HCT116 (cell line): ENCODE data around the gene OR6K6. TPM values are rescaled to one million over a fixed set of nuclear protein-coding genes. Genes with fewer than 3 reads are reported as not detected.

Experiments
- ATAC-seq: fragments of 200-7000 bp; cut with Tn5 transposase; 2 replicates; pipeline ENCODE4 v1.9.1; 2020; ENCODE audit warnings: mild to moderate bottlenecking, moderate library complexity
- BruUV-seq: library from RNA; stranded (reverse); fragments of 400-500 nt; replicated peaks from 2 replicates; lab custom pipeline; 2021; lab: Mats Ljungman, UMichigan
- CTCF ChIA-PET: fragments of 300-600 bp; sonication (Branson Sonifier 250); formaldehyde crosslinking; loops from one replicate; lab custom pipeline; 2021; ENCODE audit warnings: antibody characterized with exemption; lab: Charles Lee
- POLR2A ChIA-PET: fragments of 300-600, 350-600 bp; sonication (Branson Sonifier 250); formaldehyde crosslinking; loops from one replicate; lab custom pipeline; 2021; ENCODE audit warnings: antibody characterized with exemption; lab: Charles Lee
- RAD21 ChIA-PET, 2 experiments: fragments of 300-600 bp; sonication (Branson Sonifier 250); formaldehyde crosslinking; loops; one replicate each; lab custom pipeline; 2023; ENCODE audit warnings: low total read pairs in 2 of 2; ENCODE audit not compliant: uncharacterized antibody in 2 of 2, unreplicated experiment in 2 of 2, low non-redundant PET in 1 of 2; lab: Charles Lee
- DNase-seq: peaks from one replicate; pipeline ENCODE4 v3.0.0-alpha.2; 2010; ENCODE audit warnings: low read depth, low spot score
- H2AFZ ChIP-seq: fragments of 200-600 bp; shearing (Covaris generic), sonication (generic); 2 replicates; pipeline ENCODE4 v1.6.1; 2017; ENCODE audit warnings: low read depth, mixed run types, mixed read lengths, antibody characterized with exemption, low read length; ENCODE audit not compliant: poor library complexity, severe bottlenecking
- H3K27ac ChIP-seq: 2 replicates; pipeline ENCODE4 v1.5.1; 2012; ENCODE audit warnings: low read depth, low read length
- H3K27me3 ChIP-seq: fragments of 200-600 bp; sonication (generic); 2 replicates; pipeline ENCODE4 v1.6.1; 2016; ENCODE audit warnings: mixed run types, low read length, mixed read lengths; ENCODE audit not compliant: insufficient read depth
- H3K36me3 ChIP-seq, 2 experiments: fragments of 200-500 bp in 1 of 2; fragments of 200-600 bp in 1 of 2; sonication (Bioruptor generic) in 1 of 2; sonication (generic) in 1 of 2; 2 replicates each; pipeline versions ENCODE4 v1.5.1 to v1.6.1; 2014 to 2016; ENCODE audit warnings: low read length in 2 of 2, inconsistent platforms in 1 of 2, mixed read lengths in 1 of 2, mixed run types in 1 of 2; ENCODE audit not compliant: insufficient read depth in 2 of 2, control insufficient read depth in 1 of 2
- H3K4me1 ChIP-seq, 2 experiments: fragments of 200-600 bp in 1 of 2; sonication (generic) in 1 of 2; 2 replicates each; pipeline versions ENCODE4 v1.5.1 to v1.6.1; 2012 to 2017; ENCODE audit warnings: low read length in 2 of 2, inconsistent platforms in 1 of 2, mild to moderate bottlenecking in 1 of 2, mixed read lengths in 1 of 2, mixed run types in 1 of 2, moderate library complexity in 1 of 2; ENCODE audit not compliant: insufficient read depth in 2 of 2, control insufficient read depth in 1 of 2
- H3K4me2 ChIP-seq: fragments of 200-600 bp; sonication (generic); 2 replicates; pipeline ENCODE4 v1.6.1; 2017; ENCODE audit warnings: mixed run types, low read length, mixed read lengths
- H3K4me3 ChIP-seq, 2 experiments: fragments of 200-600 bp in 1 of 2; sonication (generic) in 1 of 2; replicated peaks in 1 of 2; 2 replicates each; pipeline ENCODE4 v1.5.1; 2011 to 2016; ENCODE audit warnings: low read length in 2 of 2, control low read depth in 1 of 2, low read depth in 1 of 2, mild to moderate bottlenecking in 1 of 2, mixed read lengths in 1 of 2, mixed run types in 1 of 2
- H3K79me2 ChIP-seq: fragments of 200-600 bp; sonication (generic); 2 replicates; pipeline ENCODE4 v1.6.1; 2017; ENCODE audit warnings: mild to moderate bottlenecking, mixed run types, low read length, moderate library complexity, mixed read lengths; ENCODE audit not compliant: insufficient read depth
- H3K9ac ChIP-seq: fragments of 200-600 bp; sonication (generic); 2 replicates; pipeline ENCODE4 v1.6.1; 2016; ENCODE audit warnings: low read length, mixed read lengths
- H3K9me2 ChIP-seq: fragments of 200-600 bp; sonication (generic), shearing (Covaris generic); 2 replicates; pipeline ENCODE4 v1.6.1; 2017; ENCODE audit warnings: mixed run types, mild to moderate bottlenecking, moderate library complexity; ENCODE audit not compliant: insufficient read depth
- H3K9me3 ChIP-seq, 2 experiments: fragments of 200-500 bp in 1 of 2; fragments of 200-600 bp in 1 of 2; sonication (Bioruptor generic) in 1 of 2; sonication (generic) in 1 of 2; 2 replicates each; pipeline ENCODE4 v1.6.1; 2014 to 2017; ENCODE audit warnings: low read length in 2 of 2, mixed read lengths in 2 of 2, inconsistent platforms in 1 of 2, low read depth in 1 of 2, mild to moderate bottlenecking in 1 of 2, mixed run types in 1 of 2, moderate library complexity in 1 of 2; ENCODE audit not compliant: control insufficient read depth in 1 of 2, insufficient read depth in 1 of 2
- H4K20me1 ChIP-seq: fragments of 200-600 bp; sonication (generic), shearing (Covaris generic); 2 replicates; pipeline ENCODE4 v1.6.1; 2017; ENCODE audit warnings: mixed run types, mild to moderate bottlenecking, moderate library complexity; ENCODE audit not compliant: insufficient read depth
- ATF3 ChIP-seq: IDR thresholded peaks from 2 replicates; pipeline ENCODE4 v1.6.1; 2012
- CBX3 ChIP-seq: IDR thresholded peaks from 2 replicates; pipeline ENCODE4 v1.6.1; 2012; ENCODE audit warnings: low read depth
- CEBPB ChIP-seq: IDR thresholded peaks from 2 replicates; pipeline ENCODE4 v1.6.1; 2012; ENCODE audit warnings: low read depth
- EGR1 ChIP-seq: IDR thresholded peaks from 2 replicates; pipeline ENCODE4 v1.6.1; 2012; ENCODE audit warnings: low read depth
- ELF1 ChIP-seq: IDR thresholded peaks from 2 replicates; pipeline ENCODE4 v1.6.1; 2012; ENCODE audit warnings: low read depth, borderline replicate concordance
- EZH2phosphoT487 ChIP-seq: fragments of 200-600 bp; IDR thresholded peaks from 2 replicates; pipeline ENCODE4 v1.6.1; 2018; ENCODE audit warnings: antibody characterized with exemption, borderline replicate concordance
- FOSL1 ChIP-seq: IDR thresholded peaks from 2 replicates; pipeline ENCODE4 v1.6.1; 2012; ENCODE audit warnings: low read depth
- JUND ChIP-seq: IDR thresholded peaks from 2 replicates; pipeline ENCODE4 v1.6.1; 2012
- MAX ChIP-seq: IDR thresholded peaks from 2 replicates; pipeline ENCODE4 v1.6.1; 2012
- POLR2A ChIP-seq: IDR thresholded peaks from 2 replicates; pipeline ENCODE4 v1.7.0; 2011; ENCODE audit warnings: borderline replicate concordance; ENCODE audit not compliant: insufficient read depth, insufficient read length; ENCODE audit errors: extremely low read depth
- POLR2AphosphoS5 ChIP-seq: IDR thresholded peaks from 2 replicates; pipeline ENCODE4 v1.6.1; 2011; ENCODE audit warnings: mild to moderate bottlenecking, low read depth, low read length, moderate library complexity
- SP1 ChIP-seq: IDR thresholded peaks from 2 replicates; pipeline ENCODE4 v1.6.1; 2012; ENCODE audit warnings: low read depth
- SRF ChIP-seq: IDR thresholded peaks from 2 replicates; pipeline ENCODE4 v1.6.1; 2012; ENCODE audit warnings: low read depth
- TCF7L2 ChIP-seq: IDR thresholded peaks from 2 replicates; pipeline ENCODE4 v1.7.0; 2011; ENCODE audit warnings: borderline replicate concordance, inconsistent platforms; ENCODE audit not compliant: insufficient read depth, insufficient read length; ENCODE audit errors: extremely low read depth
- YY1 ChIP-seq: IDR thresholded peaks from 2 replicates; pipeline ENCODE4 v1.6.1; 2011; ENCODE audit warnings: low read length, low read depth, moderate library complexity, mild to moderate bottlenecking; ENCODE audit not compliant: insufficient replicate concordance; ENCODE audit errors: extremely low read depth
- ZBTB33 ChIP-seq: IDR thresholded peaks from 2 replicates; pipeline ENCODE4 v1.6.1; 2011; ENCODE audit warnings: mild to moderate bottlenecking, low read length, moderate library complexity; ENCODE audit not compliant: insufficient replicate concordance; ENCODE audit errors: extremely low read depth
- ZFX ChIP-seq: fragments of 450-650 bp; IDR thresholded peaks from 2 replicates; pipeline ENCODE4 v1.6.1; 2017
- ZNF274 ChIP-seq: fragments of 200-500 bp; sonication (Bioruptor generic); IDR thresholded peaks from 2 replicates; pipeline ENCODE4 v1.6.1; 2014; ENCODE audit warnings: mild to moderate bottlenecking, low read depth, low read length, inconsistent platforms
- intact Hi-C: fragments of 100-400 bp; cut with micrococcal nuclease; formaldehyde crosslinking; loops from 2 replicates; pipeline ENCODE4 v1.10.0; 2022
- total RNA-seq: library from RNA; stranded (reverse); gene quantifications from one replicate; pipeline ENCODE4 v1.2.1, GENCODE V29; 2021; ENCODE audit not compliant: unreplicated experiment
- TF ChIP-seq, protein P1 (sequence below): IDR thresholded peaks from 2 replicates; pipeline ENCODE4 v1.6.1; 2012; ENCODE audit warnings: low read depth
- TF ChIP-seq, protein P2 (sequence below), 3 experiments: fragments of 200-600 bp in 1 of 3; sonication (generic) in 1 of 3; IDR thresholded peaks in 2 of 3; conservative IDR thresholded peaks in 1 of 3; 2 replicates each; pipeline ENCODE4 v1.5.1; 2012 to 2017; ENCODE audit warnings: low read depth in 2 of 3, low read length in 2 of 3, antibody characterized with exemption in 1 of 3, borderline replicate concordance in 1 of 3, control low read depth in 1 of 3, mild to moderate bottlenecking in 1 of 3, mixed read lengths in 1 of 3, mixed run types in 1 of 3, moderate library complexity in 1 of 3; ENCODE audit not compliant: insufficient read depth in 1 of 3

Gene OR6K6
- total RNA-seq, 1 experiment from 2014 or later: not detected

GRCh38 chr1:158799689-158800088 lies 45.2 kb downstream of the OR6K6 start:
- DNase-seq (no peak), ATAC-seq (no peak)
- Histone ChIP-seq H3K4me2 (no peak overlapping the region), H3K9ac (no peak overlapping the region), H3K27me3 (no peaks in the 10 kb centered on the region), H3K9me2 (no peaks in the 10 kb centered on the region), H2AFZ (no peak overlapping the region), H4K20me1 (no peaks in the 10 kb centered on the region), H3K27ac (no peak overlapping the region), H3K4me3 (no peak overlapping the region), H3K9me3 (no peaks in the 10 kb centered on the region; a peak in 1 of 4 replicates), H3K36me3 (no peaks in the 10 kb centered on the region), H3K79me2 (no peaks in the 10 kb centered on the region), H3K4me1 (no peaks in the 10 kb centered on the region)
- CTCF ChIA-PET: no interaction called here
- POLR2A ChIA-PET: no interaction called here
- intact Hi-C loops: no loop called here
- RAD21 ChIA-PET: no interaction called here
- TF ChIP-seq EZH2phosphoT487 (no peak), CBX3 (no peak), MAX (no peak), TCF7L2 (no peak), ZFX (no peak), POLR2AphosphoS5 (no peak), ATF3 (no peak), CEBPB (no peak), ELF1 (no peak), EGR1 (no peak), JUND (no peak), POLR2A (no peak), ZBTB33 (no peak), SRF (no peak), SP1 (no peak), FOSL1 (no peak), YY1 (no peak), ZNF274 (no peak)
- TF ChIP-seq, protein P1, sequence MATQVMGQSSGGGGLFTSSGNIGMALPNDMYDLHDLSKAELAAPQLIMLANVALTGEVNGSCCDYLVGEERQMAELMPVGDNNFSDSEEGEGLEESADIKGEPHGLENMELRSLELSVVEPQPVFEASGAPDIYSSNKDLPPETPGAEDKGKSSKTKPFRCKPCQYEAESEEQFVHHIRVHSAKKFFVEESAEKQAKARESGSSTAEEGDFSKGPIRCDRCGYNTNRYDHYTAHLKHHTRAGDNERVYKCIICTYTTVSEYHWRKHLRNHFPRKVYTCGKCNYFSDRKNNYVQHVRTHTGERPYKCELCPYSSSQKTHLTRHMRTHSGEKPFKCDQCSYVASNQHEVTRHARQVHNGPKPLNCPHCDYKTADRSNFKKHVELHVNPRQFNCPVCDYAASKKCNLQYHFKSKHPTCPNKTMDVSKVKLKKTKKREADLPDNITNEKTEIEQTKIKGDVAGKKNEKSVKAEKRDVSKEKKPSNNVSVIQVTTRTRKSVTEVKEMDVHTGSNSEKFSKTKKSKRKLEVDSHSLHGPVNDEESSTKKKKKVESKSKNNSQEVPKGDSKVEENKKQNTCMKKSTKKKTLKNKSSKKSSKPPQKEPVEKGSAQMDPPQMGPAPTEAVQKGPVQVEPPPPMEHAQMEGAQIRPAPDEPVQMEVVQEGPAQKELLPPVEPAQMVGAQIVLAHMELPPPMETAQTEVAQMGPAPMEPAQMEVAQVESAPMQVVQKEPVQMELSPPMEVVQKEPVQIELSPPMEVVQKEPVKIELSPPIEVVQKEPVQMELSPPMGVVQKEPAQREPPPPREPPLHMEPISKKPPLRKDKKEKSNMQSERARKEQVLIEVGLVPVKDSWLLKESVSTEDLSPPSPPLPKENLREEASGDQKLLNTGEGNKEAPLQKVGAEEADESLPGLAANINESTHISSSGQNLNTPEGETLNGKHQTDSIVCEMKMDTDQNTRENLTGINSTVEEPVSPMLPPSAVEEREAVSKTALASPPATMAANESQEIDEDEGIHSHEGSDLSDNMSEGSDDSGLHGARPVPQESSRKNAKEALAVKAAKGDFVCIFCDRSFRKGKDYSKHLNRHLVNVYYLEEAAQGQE: no peak
- TF ChIP-seq, protein P2, sequence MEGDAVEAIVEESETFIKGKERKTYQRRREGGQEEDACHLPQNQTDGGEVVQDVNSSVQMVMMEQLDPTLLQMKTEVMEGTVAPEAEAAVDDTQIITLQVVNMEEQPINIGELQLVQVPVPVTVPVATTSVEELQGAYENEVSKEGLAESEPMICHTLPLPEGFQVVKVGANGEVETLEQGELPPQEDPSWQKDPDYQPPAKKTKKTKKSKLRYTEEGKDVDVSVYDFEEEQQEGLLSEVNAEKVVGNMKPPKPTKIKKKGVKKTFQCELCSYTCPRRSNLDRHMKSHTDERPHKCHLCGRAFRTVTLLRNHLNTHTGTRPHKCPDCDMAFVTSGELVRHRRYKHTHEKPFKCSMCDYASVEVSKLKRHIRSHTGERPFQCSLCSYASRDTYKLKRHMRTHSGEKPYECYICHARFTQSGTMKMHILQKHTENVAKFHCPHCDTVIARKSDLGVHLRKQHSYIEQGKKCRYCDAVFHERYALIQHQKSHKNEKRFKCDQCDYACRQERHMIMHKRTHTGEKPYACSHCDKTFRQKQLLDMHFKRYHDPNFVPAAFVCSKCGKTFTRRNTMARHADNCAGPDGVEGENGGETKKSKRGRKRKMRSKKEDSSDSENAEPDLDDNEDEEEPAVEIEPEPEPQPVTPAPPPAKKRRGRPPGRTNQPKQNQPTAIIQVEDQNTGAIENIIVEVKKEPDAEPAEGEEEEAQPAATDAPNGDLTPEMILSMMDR (IDR thresholded peaks at IDR 0.05 in 2 of 3, conservative IDR thresholded peaks at IDR 0.05 in 1 of 3; ENCODE audit: borderline replicate concordance in 1 of 3, insufficient read depth in 1 of 3, low read depth in 2 of 3, low read length in 2 of 3): no peak
- no TSS peak for BruUV-seq
